ENCODE data around the gene USP6NL. TPM values are rescaled to one million over a fixed set of nuclear protein-coding genes. Genes with fewer than 3 reads are reported as not detected.

USP6NL gene
- total RNA-seq, 1 experiment from 2014 or later, result 63.9 TPM

GRCh38 chr10:11594589-11595394 is 16.7 kb downstream of the USP6NL start:
- H3K4me1 ChIP-seq (ENCODE audit: low read length), result peaks cover 91% of the 10 kb centered on the region
- H3K36me3 ChIP-seq (ENCODE audit: insufficient read depth, low read length), result peaks cover 46% of the 10 kb centered on the region
- no peak overlapping the region for H3K4me3 ChIP-seq (ENCODE audit: low read length)
- no peaks in the 10 kb centered on the region for H3K27me3 ChIP-seq (ENCODE audit: low read length)
- H3K27ac ChIP-seq (ENCODE audit: low read length), result peak overlapping the region; percentile 71
- H2AFZ ChIP-seq (ENCODE audit: low read length), result no peak overlapping the region
- no peaks in the 10 kb centered on the region for H3K9me2 ChIP-seq (replicated peaks; ENCODE audit: insufficient read depth, low read length)
- H3K9ac ChIP-seq (ENCODE audit: low read length), result peak overlapping the region; percentile 38
- no peak for DNase-seq
- no peaks in the 10 kb centered on the region for H4K20me1 ChIP-seq (ENCODE audit: insufficient read depth, low read depth, low read length)
- peak overlapping the region; percentile 35 for H3K4me2 ChIP-seq (ENCODE audit: low read depth, low read length, poor library complexity, severe bottlenecking)
- H3K79me2 ChIP-seq (ENCODE audit: low read length), result peaks cover 99% of the 10 kb centered on the region
- H3K9me3 ChIP-seq (ENCODE audit: low read length), result no peaks in the 10 kb centered on the region

- no peak for DNase-seq
These were observed 17.8 kb downstream of the USP6NL start for GRCh38 chr10:11593612-11594011.

GRCh38 chr10:11589738-11590137 is 21.7 kb downstream of the USP6NL start:
- Histone ChIP-seq H3K4me1 (ENCODE audit: low read length) (peaks cover 62% of the 10 kb centered on the region), H3K9me2 (replicated peaks; ENCODE audit: insufficient read depth, low read length) (no peaks in the 10 kb centered on the region), H4K20me1 (ENCODE audit: insufficient read depth, low read depth, low read length) (no peaks in the 10 kb centered on the region), H3K9me3 (ENCODE audit: low read length) (no peaks in the 10 kb centered on the region), H3K9ac (ENCODE audit: low read length) (no peak overlapping the region), H3K36me3 (ENCODE audit: insufficient read depth, low read length) (peaks cover 61% of the 10 kb centered on the region), H3K4me2 (ENCODE audit: low read depth, low read length, poor library complexity, severe bottlenecking) (no peak overlapping the region), H3K79me2 (ENCODE audit: low read length) (peaks cover 99% of the 10 kb centered on the region), H3K27ac (ENCODE audit: low read length) (peak overlapping the region; percentile 50), H2AFZ (ENCODE audit: low read length) (no peak overlapping the region), H3K4me3 (ENCODE audit: low read length) (no peak overlapping the region), H3K27me3 (ENCODE audit: low read length) (no peaks in the 10 kb centered on the region)
- DNase-seq, result no peak

More at GRCh38 chr10:11593612-11594011, 17.8 kb downstream of the USP6NL start:
- H3K36me3 ChIP-seq (ENCODE audit: insufficient read depth, low read length), result peaks cover 54% of the 10 kb centered on the region
- H3K79me2 ChIP-seq (ENCODE audit: low read length), result peaks cover 99% of the 10 kb centered on the region
- H3K27me3 ChIP-seq (ENCODE audit: low read length), result no peaks in the 10 kb centered on the region
- no peak overlapping the region for H3K9ac ChIP-seq (ENCODE audit: low read length)
- H3K4me1 ChIP-seq (ENCODE audit: low read length), result peaks cover 91% of the 10 kb centered on the region
- H3K9me2 ChIP-seq (replicated peaks; ENCODE audit: insufficient read depth, low read length), result no peaks in the 10 kb centered on the region
- no peaks in the 10 kb centered on the region for H3K9me3 ChIP-seq (ENCODE audit: low read length)
- peak overlapping the region; percentile 71; the same call in 1 of the 2 replicates for H3K27ac ChIP-seq (ENCODE audit: low read length)
- H3K4me3 ChIP-seq (ENCODE audit: low read length), result no peak overlapping the region
- no peaks in the 10 kb centered on the region for H4K20me1 ChIP-seq (ENCODE audit: insufficient read depth, low read depth, low read length)
- no peak overlapping the region for H2AFZ ChIP-seq (ENCODE audit: low read length)
- H3K4me2 ChIP-seq (ENCODE audit: low read depth, low read length, poor library complexity, severe bottlenecking), result no peak overlapping the region

GRCh38 chr10:11588873-11589574 is 22.4 kb downstream of the USP6NL start:
- Histone ChIP-seq H3K4me2 (ENCODE audit: low read depth, low read length, poor library complexity, severe bottlenecking) (no peak overlapping the region), H3K27me3 (ENCODE audit: low read length) (no peaks in the 10 kb centered on the region), H3K4me1 (ENCODE audit: low read length) (peaks cover 61% of the 10 kb centered on the region), H3K36me3 (ENCODE audit: insufficient read depth, low read length) (peaks cover 53% of the 10 kb centered on the region), H4K20me1 (ENCODE audit: insufficient read depth, low read depth, low read length) (no peaks in the 10 kb centered on the region), H3K79me2 (ENCODE audit: low read length) (peaks cover 99% of the 10 kb centered on the region), H3K4me3 (ENCODE audit: low read length) (no peak overlapping the region), H3K9me3 (ENCODE audit: low read length) (no peaks in the 10 kb centered on the region), H3K9ac (ENCODE audit: low read length) (no peak overlapping the region), H3K27ac (ENCODE audit: low read length) (peak overlapping the region; percentile 50), H2AFZ (ENCODE audit: low read length) (no peak overlapping the region), H3K9me2 (replicated peaks; ENCODE audit: insufficient read depth, low read length) (no peaks in the 10 kb centered on the region)
- no peak for DNase-seq

GRCh38 chr10:11587722-11588259 is 23.7 kb downstream of the USP6NL start:
- H3K27ac ChIP-seq (ENCODE audit: low read length), result 0 out of 2 replicates have a peak overlapping the region, but pooled peaks have one; percentile 27
- H3K36me3 ChIP-seq (ENCODE audit: insufficient read depth, low read length), result peaks cover 41% of the 10 kb centered on the region
- DNase-seq, result no peak
- peaks cover 57% of the 10 kb centered on the region for H3K4me1 ChIP-seq (ENCODE audit: low read length)
- no peaks in the 10 kb centered on the region for H3K9me2 ChIP-seq (replicated peaks; ENCODE audit: insufficient read depth, low read length)
- no peak overlapping the region for H3K4me2 ChIP-seq (ENCODE audit: low read depth, low read length, poor library complexity, severe bottlenecking)
- no peaks in the 10 kb centered on the region for H3K27me3 ChIP-seq (ENCODE audit: low read length)
- no peak overlapping the region for H3K9ac ChIP-seq (ENCODE audit: low read length)
- no peaks in the 10 kb centered on the region for H4K20me1 ChIP-seq (ENCODE audit: insufficient read depth, low read depth, low read length)
- no peak overlapping the region for H2AFZ ChIP-seq (ENCODE audit: low read length)
- H3K9me3 ChIP-seq (ENCODE audit: low read length), result no peaks in the 10 kb centered on the region
- H3K4me3 ChIP-seq (ENCODE audit: low read length), result no peak overlapping the region
- peaks cover 99% of the 10 kb centered on the region for H3K79me2 ChIP-seq (ENCODE audit: low read length)

- Histone ChIP-seq H3K9me2 (replicated peaks; ENCODE audit: insufficient read depth, low read length) (no peaks in the 10 kb centered on the region), H3K27me3 (ENCODE audit: low read length) (no peaks in the 10 kb centered on the region), H3K36me3 (ENCODE audit: insufficient read depth, low read length) (peaks cover 38% of the 10 kb centered on the region), H3K9me3 (ENCODE audit: low read length) (no peaks in the 10 kb centered on the region), H3K4me1 (ENCODE audit: low read length) (peaks cover 47% of the 10 kb centered on the region), H3K79me2 (ENCODE audit: low read length) (peaks cover 100% of the 10 kb centered on the region), H3K27ac (ENCODE audit: low read length) (peak overlapping the region; percentile 9; the same call in 1 of the 2 replicates), H3K9ac (ENCODE audit: low read length) (no peak overlapping the region), H3K4me3 (ENCODE audit: low read length) (no peak overlapping the region), H4K20me1 (ENCODE audit: insufficient read depth, low read depth, low read length) (no peaks in the 10 kb centered on the region), H2AFZ (ENCODE audit: low read length) (no peak overlapping the region), H3K4me2 (ENCODE audit: low read depth, low read length, poor library complexity, severe bottlenecking) (no peak overlapping the region)
- DNase-seq, result no peak
These were observed 25.3 kb downstream of the USP6NL start for GRCh38 chr10:11586170-11586569.

GRCh38 chr10:11581213-11581612 is 30.2 kb downstream of the USP6NL start:
- no peaks in the 10 kb centered on the region for H3K9me2 ChIP-seq (replicated peaks; ENCODE audit: insufficient read depth, low read length)
- H3K27me3 ChIP-seq (ENCODE audit: low read length), result no peaks in the 10 kb centered on the region
- H3K27ac ChIP-seq (ENCODE audit: low read length), result peak overlapping the region; percentile 13; the same call in 1 of the 2 replicates
- no peaks in the 10 kb centered on the region; the same call in 1 of the 2 replicates for H4K20me1 ChIP-seq (ENCODE audit: insufficient read depth, low read depth, low read length)
- H3K79me2 ChIP-seq (ENCODE audit: low read length), result peaks cover 97% of the 10 kb centered on the region
- H3K4me1 ChIP-seq (ENCODE audit: low read length), result peaks cover 52% of the 10 kb centered on the region
- peaks cover 12% of the 10 kb centered on the region for H3K36me3 ChIP-seq (ENCODE audit: insufficient read depth, low read length)
- H3K9ac ChIP-seq (ENCODE audit: low read length), result no peak overlapping the region
- DNase-seq, result no peak
- no peaks in the 10 kb centered on the region for H3K9me3 ChIP-seq (ENCODE audit: low read length)
- no peak overlapping the region for H3K4me3 ChIP-seq (ENCODE audit: low read length)
- no peak overlapping the region for H3K4me2 ChIP-seq (ENCODE audit: low read depth, low read length, poor library complexity, severe bottlenecking)
- H2AFZ ChIP-seq (ENCODE audit: low read length), result no peak overlapping the region

GRCh38 chr10:11579885-11580284 is 31.6 kb downstream of the USP6NL start:
- Histone ChIP-seq H3K79me2 (ENCODE audit: low read length) (peaks cover 97% of the 10 kb centered on the region), H3K9ac (ENCODE audit: low read length) (no peak overlapping the region), H4K20me1 (ENCODE audit: insufficient read depth, low read depth, low read length) (peaks cover 4% of the 10 kb centered on the region; the same call in 1 of the 2 replicates), H3K36me3 (ENCODE audit: insufficient read depth, low read length) (peaks cover 1% of the 10 kb centered on the region; the same call in 1 of the 2 replicates), H3K27ac (ENCODE audit: low read length) (peak overlapping the region; percentile 66), H3K4me3 (ENCODE audit: low read length) (no peak overlapping the region), H3K9me3 (ENCODE audit: low read length) (no peaks in the 10 kb centered on the region), H3K4me2 (ENCODE audit: low read depth, low read length, poor library complexity, severe bottlenecking) (peak overlapping the region; percentile 21), H2AFZ (ENCODE audit: low read length) (no peak overlapping the region), H3K9me2 (replicated peaks; ENCODE audit: insufficient read depth, low read length) (no peaks in the 10 kb centered on the region), H3K4me1 (ENCODE audit: low read length) (peaks cover 63% of the 10 kb centered on the region), H3K27me3 (ENCODE audit: low read length) (no peaks in the 10 kb centered on the region)
- DNase-seq, result no peak

Measured in Karpas-422 (cell line).